IMR-90 (cell line): Measurements from ENCODE around the gene TEX264.

ENCODE experiments used
- ELK1 ChIP-seq: fragments of 150-350 bp; IDR thresholded peaks from 2 replicates; pipeline ENCODE4 v1.6.1; 2016; ENCODE audit warnings: low read depth, mild to moderate bottlenecking, low read length, moderate library complexity, borderline replicate concordance
- SMC3 ChIP-seq: fragments of 150-350 bp; IDR thresholded peaks from 2 replicates; pipeline ENCODE4 v1.6.1; 2016; ENCODE audit warnings: low read depth, mild to moderate bottlenecking, antibody characterized with exemption, low read length, moderate library complexity
- USF2 ChIP-seq: fragments of 150-350 bp; IDR thresholded peaks from 2 replicates; pipeline ENCODE4 v1.6.1; 2017; ENCODE audit warnings: mild to moderate bottlenecking, antibody characterized with exemption, low read length, low read depth
- TF ChIP-seq, protein P1 (sequence below): conservative IDR thresholded peaks from 2 replicates; pipeline ENCODE4 v1.5.1; 2012; ENCODE audit warnings: mild to moderate bottlenecking, low read depth, low read length, improper control_type of control experiment

GRCh38 chr3:51678186-51678585, 7.1 kb downstream of the TEX264 start:
- TF ChIP-seq, protein P1, sequence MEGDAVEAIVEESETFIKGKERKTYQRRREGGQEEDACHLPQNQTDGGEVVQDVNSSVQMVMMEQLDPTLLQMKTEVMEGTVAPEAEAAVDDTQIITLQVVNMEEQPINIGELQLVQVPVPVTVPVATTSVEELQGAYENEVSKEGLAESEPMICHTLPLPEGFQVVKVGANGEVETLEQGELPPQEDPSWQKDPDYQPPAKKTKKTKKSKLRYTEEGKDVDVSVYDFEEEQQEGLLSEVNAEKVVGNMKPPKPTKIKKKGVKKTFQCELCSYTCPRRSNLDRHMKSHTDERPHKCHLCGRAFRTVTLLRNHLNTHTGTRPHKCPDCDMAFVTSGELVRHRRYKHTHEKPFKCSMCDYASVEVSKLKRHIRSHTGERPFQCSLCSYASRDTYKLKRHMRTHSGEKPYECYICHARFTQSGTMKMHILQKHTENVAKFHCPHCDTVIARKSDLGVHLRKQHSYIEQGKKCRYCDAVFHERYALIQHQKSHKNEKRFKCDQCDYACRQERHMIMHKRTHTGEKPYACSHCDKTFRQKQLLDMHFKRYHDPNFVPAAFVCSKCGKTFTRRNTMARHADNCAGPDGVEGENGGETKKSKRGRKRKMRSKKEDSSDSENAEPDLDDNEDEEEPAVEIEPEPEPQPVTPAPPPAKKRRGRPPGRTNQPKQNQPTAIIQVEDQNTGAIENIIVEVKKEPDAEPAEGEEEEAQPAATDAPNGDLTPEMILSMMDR: no peak
- TF ChIP-seq ELK1 (no peak), USF2 (no peak), SMC3 (no peak)
